Measurements from ENCODE around the gene PPP4R3A.

DNA sequence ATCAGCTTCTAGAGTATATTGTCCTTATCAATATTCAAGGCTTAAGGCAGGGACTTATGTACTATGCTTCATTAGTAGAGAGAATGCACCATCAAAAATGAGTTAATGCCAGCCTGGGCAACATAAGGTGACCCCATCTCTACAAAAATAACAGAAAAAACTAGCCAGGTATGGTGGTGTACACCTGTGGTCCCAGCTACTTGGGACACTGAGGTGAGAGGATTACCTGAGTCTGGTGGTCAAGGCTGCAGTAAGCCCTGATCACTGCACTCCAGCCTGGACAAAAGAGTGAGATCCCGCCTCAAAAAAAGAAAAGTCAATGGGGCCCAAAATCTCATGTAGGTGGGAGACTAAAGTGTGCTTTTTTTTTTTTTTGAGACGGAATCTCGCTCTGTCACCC, 8.8 kb downstream of the PPP4R3A start:
- TF ChIP-seq, protein P1, sequence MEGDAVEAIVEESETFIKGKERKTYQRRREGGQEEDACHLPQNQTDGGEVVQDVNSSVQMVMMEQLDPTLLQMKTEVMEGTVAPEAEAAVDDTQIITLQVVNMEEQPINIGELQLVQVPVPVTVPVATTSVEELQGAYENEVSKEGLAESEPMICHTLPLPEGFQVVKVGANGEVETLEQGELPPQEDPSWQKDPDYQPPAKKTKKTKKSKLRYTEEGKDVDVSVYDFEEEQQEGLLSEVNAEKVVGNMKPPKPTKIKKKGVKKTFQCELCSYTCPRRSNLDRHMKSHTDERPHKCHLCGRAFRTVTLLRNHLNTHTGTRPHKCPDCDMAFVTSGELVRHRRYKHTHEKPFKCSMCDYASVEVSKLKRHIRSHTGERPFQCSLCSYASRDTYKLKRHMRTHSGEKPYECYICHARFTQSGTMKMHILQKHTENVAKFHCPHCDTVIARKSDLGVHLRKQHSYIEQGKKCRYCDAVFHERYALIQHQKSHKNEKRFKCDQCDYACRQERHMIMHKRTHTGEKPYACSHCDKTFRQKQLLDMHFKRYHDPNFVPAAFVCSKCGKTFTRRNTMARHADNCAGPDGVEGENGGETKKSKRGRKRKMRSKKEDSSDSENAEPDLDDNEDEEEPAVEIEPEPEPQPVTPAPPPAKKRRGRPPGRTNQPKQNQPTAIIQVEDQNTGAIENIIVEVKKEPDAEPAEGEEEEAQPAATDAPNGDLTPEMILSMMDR (IDR thresholded peaks at IDR 0.05; ENCODE audit: poor library complexity) = no peak
- TF ChIP-seq EZH2phosphoT487 (IDR thresholded peaks at IDR 0.05; ENCODE audit: low read depth, severe bottlenecking, unreplicated experiment) = no peak
- TF ChIP-seq EZH2 (IDR thresholded peaks at IDR 0.05; ENCODE audit: borderline replicate concordance) = no peak
